GM18526 (cell line): ENCODE results near the gene MCTP1.

Experiments
- POLR2A ChIP-seq: IDR thresholded peaks from 3 replicates; pipeline ENCODE4 v1.6.1; 2011; ENCODE audit not compliant: insufficient read length; ENCODE audit errors: extremely low read depth

The MCTP1 gene

DNA sequence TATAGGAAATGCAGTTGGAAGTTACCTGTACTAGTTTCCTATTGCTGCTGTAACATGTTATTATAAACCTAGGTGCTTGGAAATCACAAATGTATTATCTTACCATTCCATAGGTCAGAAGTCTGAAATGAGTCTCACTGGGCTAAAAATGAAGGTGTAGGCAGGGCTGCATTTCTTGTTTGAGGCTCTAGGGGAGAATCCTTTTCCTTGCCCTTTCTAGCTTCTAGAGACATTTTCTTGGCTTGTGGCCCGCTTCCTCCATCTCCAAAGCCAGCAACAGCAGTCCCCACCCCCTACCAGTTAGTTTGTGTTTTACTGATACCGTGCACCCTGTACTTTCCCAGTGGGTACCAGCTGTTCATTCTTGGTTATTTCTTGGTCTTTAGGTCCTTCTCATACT lies 513.2 kb downstream of the MCTP1 start:
- TF ChIP-seq POLR2A: no peak

DNA sequence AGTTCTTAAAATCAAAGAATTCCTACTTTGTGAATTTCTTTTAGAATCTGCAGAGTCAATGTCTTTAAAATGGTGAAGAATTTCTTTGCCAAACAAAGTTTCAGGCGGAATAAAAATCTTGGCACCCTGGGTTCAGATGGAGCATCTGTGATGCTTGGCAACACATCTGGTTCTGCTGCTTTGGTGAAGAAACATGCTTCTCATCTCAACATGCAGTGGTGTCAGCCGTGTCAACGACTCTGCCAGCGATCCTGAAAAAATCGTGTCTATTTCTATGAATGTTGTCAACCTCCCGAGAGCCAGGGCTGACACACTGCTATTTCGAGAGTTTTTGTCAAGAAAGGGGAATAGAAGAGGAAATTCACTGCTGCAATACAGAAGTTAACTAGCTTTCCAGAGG lies 514.9 kb downstream of the MCTP1 start:
- TF ChIP-seq POLR2A: no peak

DNA sequence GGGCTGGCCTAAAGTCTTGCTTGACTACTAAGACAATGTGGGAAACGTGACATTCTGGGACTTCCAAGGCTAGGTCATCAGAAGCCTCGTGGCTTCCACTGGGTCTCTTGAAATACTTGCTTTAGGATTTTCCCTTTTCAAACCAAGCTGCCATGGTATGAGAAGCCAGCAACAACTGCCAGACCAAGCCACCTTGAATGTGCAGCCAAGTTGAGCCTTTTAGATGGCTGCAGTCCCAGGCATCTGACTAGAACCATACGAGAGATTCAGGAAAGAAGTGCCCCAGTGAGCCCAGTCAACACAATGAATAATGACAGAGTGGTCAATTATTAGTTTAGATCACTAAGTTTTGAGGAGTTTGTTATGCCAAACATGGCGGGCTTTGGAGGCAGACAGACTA lies 523.1 kb downstream of the MCTP1 start:
- TF ChIP-seq POLR2A: no peak

DNA sequence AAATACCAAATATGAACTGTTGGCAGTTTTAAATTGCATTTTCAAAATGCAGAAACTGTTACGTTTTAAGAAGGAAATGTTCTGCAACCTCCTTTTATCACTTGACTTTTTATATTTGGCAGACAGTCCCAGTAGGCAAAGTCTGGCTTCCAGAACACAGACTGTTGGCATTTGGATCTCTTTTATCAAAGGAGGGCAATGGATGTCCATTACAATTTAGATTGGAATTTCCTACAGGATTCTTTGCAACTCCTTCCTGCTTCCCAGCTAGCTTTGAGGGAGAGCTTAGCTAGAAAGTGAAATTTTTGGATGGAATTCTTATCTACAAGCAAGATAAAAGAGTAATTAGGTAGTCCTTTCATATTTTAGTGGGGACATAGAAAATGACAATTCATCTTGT lies 523.8 kb downstream of the MCTP1 start:
- TF ChIP-seq POLR2A: no peak

DNA sequence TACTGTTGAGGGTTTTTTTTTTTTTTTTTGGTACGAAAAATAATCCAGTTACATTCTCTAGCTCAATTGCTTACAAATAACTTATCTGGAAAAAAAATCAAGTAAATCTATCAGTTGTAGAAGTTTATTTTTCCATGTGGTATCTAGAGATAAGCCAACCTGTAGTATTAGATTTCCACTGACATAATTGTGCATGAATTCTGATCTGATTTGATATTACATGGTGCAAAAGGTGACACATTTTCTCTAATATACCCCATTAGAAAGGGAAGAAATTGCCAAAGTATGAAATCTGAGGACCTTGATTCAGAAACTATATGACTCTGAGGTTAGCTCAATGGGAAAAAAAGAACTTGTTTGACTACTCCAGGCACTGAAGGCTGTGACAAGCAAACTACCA lies 524.9 kb downstream of the MCTP1 start:
- TF ChIP-seq POLR2A: no peak

DNA sequence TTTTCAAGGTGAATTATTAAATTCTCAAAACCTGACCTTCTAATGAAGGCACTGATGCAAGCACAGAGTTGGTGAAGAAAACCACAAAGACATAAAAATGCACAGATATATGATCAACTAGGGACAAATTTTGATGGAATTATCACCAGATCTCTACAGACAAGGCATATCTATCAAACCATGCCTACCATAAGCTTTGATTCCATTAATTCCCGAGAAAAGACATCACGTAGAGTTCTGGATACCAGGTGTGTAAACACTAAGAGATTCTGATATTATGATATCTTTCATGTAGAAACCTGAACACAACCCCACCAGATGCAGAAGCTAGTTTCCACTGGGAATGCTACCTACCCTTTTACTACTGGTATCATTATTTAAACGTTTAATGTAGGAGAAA lies 525.9 kb downstream of the MCTP1 start:
- no peak for TF ChIP-seq POLR2A

DNA sequence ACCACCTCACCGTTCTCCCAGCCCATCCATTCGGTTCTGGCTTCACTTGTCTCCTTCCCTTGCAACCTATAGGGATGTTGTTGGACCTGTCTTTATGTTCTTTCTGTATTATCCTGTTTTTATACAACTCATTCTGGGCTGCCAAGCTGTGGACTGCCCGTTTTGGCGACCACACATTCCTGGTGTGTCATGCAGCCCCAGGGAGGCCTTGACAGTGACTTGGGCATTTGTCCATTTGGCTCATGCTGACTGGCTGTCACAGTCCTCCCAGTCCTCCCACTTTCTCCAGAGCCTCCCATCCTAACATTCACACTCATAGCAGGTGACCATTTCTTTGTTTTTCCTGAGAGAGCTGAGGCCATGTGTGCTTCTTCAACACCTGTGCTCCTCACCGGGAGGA lies 530.1 kb downstream of the MCTP1 start:
- TF ChIP-seq POLR2A: no peak

DNA sequence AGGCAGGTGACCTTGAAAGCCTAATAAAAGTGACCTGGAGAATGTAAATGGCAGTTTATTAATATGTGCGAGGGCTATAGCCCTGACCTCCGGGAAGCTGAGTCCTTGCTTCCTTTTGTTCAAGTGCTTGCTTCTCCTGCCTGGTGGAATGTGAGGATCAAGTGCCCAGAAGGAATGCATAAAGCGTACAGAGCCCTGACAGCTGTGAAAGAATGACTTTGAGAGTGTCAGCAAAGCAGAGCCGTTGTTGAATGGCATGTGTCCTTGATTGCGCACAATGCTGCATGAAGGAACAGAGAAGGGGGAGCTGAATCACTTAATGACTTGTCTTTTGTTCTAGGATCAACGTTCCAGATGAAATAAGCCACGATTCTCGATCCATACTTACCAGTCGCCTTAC lies 533.4 kb downstream of the MCTP1 start:
- TF ChIP-seq POLR2A: no peak

DNA sequence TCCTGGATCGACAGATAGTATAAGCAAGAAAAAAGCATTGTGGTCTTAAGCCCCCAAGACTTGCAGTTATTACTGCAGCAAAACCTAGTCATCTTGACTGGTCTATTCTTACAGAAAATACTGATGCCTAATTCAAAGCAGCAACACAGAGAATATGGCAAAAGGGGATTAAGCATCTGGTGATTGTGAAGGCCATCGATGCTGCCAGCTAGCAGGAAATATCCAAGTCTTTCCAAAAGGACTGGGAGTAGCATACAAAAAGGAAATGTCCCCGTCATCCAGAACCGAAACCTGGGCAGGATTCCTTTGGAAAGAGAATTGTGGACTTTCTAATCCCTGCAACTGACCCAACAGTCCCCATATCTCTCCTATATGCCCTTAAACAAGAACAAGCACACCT lies 534.2 kb downstream of the MCTP1 start:
- no peak for TF ChIP-seq POLR2A

DNA sequence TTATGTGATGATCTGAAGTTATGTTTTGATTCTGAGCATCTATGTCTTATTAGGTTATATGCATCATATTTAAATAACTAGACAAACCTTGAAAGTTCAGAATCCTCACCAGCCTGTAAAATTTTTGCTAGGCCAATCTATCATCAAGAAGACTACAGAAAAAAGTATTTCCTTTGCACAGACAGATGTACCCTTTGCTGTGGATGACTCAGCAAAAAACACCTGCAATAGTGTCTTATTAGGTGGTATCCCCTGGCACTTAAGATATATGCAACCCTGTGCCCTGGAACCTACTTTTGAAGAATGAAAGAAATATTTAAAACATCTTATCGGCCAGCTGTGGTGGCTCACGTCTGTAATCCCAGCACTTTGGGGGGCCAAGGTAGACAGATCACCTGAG lies 535.9 kb downstream of the MCTP1 start:
- TF ChIP-seq POLR2A: no peak

DNA sequence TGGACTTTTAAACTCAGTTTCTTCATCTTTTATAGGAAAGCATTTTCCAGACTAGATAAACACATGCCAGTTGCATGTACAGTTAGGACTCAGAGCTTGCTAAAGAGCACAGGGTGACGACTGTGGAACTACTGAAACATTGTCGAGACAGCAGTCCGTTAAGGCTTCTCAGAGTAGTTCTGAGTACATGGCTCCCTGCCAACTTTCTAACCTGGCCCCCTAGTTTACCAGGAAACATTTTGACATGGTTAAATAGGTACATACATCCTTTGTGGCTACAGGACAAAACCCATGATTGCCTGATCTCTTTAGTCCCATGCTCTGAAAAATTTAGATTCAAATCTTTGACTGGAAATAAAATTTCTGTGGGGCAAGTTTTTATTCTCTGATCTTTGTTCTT lies 536.7 kb downstream of the MCTP1 start:
- TF ChIP-seq POLR2A: no peak

DNA sequence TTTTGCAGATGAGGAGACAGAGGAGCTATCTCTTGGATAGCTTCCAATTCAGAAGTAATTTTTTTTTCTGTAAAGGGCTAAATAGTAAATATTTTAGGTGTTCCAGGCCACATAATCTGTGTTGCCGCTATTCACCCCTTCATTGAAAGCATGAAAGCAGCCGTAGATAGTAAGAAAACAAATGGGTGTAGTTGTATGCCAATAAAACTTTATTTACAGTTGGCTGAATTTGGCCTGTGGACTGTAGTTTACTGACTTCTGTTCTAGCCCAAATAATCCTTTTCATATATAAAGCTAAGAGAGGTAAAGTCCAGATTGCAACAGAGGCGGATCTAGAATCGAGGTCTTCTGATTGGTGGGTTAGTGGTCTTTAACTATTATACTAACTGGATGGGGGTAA lies 537.5 kb downstream of the MCTP1 start:
- TF ChIP-seq POLR2A: no peak

DNA sequence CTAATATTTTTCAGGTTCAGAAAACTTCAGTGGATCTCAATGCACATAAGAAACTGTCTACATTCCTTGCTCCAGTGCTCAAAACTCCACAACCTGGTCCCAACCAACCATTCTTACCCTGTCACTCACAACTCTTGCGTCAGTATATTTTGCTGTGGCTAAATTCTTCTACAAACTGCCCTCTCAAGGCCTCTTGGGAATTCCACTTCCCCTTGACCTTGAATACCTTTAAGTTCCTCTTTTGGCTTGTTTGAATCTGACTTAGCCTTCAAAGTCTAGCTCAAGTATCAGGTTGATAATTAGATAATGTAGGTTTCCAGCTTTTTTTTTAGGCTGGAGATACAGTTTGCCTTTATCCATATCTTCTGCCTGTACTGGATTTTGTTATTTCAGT lies 538.2 kb downstream of the MCTP1 start:
- TF ChIP-seq POLR2A: no peak

DNA sequence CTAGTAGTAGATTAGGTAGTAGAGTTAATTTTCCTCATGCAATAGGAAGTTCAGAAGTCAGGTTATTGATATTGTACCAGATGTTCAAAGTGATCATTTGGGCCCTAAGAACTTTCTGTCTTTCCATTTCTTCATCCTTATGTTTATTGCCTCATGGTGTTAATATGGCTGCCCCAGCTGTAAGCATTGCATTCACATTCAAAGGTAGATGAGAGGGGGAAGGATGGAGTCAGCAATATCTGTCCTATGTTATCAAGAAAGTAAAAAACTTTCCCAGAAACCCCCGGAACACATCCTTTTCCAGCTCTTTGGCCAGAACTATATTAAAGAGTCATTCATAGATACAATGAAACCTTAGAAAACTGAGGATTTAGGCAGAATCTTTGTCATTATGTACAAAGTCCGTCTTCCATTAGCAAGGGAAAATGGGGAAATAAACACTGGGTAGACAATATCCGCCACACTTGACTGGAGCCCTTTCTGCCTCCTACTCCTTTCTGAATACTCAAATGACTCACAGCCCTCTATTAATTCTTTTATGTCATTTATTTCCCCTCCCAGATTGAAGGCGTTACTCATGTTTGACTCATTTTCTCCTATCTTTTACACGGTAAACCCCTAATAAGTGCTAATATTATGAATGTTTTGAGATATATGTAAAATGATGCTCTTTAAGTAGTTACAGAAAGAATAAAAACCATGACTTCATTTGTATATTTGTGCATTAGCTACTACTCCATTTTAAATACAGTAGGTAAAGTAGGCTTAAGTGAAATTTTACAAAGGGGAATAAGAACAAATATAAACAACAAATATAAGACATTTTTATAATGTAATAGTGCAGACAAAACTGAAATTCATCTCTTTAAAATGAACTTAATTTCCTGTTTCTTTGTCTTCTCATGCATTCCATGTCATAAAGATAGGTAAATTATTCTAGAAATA lies 538.8 kb downstream of the MCTP1 start:
- TF ChIP-seq POLR2A: no peak

DNA sequence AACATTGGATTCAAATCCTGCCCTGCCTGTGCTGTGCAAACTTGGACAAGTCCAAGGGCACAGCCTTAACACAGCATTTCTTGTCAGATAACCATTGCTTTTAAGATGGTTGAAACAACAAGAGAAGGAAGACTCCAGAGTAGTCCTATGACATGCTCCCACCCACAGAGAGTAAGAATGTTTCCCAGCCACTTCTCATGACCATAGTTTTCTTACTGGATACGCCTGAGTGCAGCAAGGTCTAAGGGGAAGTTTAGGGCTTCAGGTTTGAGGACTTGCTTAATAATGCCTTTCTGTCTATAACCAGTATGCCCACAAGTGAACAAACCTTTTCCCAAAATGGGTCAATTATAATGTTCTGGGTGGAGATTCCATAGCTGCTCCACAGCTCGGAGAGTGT lies 540.0 kb downstream of the MCTP1 start:
- no peak for TF ChIP-seq POLR2A

DNA sequence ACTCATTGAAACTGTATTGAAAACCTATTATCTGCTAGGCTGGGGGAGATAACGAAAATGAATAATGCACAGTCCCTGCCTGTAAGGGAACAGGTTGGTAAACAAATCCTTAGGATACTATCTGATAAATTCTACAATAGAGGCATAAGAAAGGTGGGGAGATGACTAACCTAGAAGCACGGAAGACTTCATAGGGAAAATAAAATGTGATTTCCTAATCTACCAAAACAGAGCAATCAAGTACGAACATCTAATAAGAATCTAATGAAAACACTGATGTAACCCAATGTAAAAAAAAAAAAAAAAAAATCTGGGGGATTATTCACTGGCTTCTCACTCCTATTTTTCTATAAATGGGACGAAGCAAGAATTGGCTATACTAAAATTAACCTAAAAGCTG lies 542.0 kb downstream of the MCTP1 start:
- TF ChIP-seq POLR2A: no peak

DNA sequence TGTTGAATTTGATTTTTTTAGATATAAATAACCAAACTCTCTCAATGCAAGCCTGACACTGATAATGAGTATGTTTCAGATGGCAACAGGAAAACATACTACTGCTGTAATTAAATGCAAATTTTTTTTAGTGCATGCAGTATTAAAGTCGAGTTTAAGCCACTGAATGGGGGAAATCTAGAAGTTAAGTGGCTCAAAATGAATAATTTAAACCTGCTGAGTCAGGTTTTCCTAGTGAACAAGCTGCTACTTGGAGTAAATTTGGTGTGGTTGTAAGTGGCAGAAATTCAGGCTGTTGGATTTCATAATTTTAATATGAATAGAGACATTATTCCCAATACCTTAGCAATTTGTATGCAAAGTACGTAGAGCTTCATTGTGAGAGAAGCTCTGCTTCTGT lies 544.6 kb downstream of the MCTP1 start:
- TF ChIP-seq POLR2A: no peak
